ENCODE data around the gene ATG10.
"Not testable (repeated sequence)": the region's sequence is repeated elsewhere in the genome, so short reads cannot be mapped to it uniquely, and the experiment has no call there.

Gene ATG10

GRCh38 chr5:82058710-82059109, 86.9 kb downstream of the ATG10 start:
- DNase-seq, result no peak

DNA sequence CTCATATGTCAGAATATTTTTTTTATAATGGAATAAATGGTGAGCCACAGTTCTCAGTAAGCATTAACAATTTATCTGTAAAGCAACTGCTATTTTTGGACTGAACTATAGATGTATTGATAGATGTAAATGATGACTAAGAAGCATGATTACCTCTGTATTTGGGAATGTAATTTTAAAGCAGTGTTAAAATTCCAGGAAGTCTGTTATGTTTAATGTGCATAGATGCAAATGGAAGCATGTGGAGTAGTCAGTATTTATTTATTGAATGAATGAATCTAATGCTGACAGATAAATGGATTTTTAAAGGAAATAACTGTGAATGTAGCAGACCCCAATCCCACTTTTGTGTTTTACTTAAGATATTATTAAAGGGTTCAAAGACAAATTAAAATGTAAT, 95.0 kb downstream of the ATG10 start:
- no peak for DNase-seq

GRCh38 chr5:82068042-82068441, 96.2 kb downstream of the ATG10 start:
- not testable (repeated sequence) for DNase-seq

DNA sequence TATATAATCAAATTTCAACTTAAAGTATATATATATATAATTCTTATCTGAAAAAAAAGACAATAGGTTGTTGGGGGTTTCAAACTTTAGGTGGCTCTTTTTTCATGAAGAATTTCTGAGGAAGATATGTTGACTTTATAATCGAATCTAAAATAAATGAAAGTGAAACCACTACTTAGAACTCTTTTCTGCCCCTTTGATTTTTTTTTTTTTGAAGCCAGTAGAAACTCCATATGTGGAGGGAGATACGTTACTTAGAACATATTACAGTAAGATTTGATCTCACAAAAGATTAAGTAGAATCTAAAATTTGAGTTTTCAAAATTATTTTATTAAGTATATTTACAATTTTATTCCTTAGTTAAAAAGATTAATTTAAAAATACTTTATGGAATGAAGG, 96.9 kb downstream of the ATG10 start:
- no peak for DNase-seq

GRCh38 chr5:82072138-82072537, 100.3 kb downstream of the ATG10 start:
- DNase-seq, result no peak

DNA sequence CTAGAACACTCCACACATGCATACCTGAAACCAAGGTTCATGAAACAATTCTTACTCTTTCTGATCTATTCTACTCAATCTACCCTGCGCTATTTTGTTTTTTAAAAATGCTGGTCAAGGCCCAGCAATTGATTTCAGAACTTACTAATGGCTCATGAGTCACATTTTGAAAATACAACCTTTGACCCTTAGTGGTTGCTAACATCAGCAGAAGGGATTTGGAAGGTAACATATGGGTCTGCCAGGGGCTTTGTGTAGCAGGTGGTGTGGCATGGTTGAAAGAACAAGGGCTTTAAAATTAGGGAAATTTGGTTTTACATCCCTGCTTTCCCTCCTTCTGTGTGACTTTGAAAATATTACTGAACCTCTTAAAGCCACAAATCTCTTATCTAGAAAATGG, 101.4 kb downstream of the ATG10 start:
- DNase-seq, result no peak

DNA sequence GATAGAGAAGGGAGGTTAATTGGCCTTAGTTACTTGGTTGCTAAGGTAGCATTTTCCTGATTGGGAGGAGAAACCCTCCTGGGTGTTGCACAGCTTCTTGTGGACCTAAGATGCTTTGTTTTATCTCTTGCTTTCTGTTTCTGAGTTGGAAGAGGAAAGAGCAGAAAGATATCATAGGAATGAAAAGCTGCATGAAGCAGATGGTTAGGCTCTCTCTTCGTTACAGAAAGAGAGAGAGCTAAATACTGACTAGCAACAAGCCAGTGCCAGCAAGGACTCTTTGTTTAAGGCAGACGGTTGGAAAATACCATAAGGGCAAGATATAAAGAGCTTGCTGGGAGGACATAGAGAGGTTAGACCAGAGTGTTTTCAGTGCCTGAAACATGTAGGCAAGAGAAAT, 103.1 kb downstream of the ATG10 start:
- DNase-seq, result no peak

- no peak for DNase-seq
Measured at GRCh38 chr5:82077496-82077895, 105.7 kb downstream of the ATG10 start.

GRCh38 chr5:82091617-82092016, 119.8 kb downstream of the ATG10 start:
- DNase-seq, result no peak

DNA sequence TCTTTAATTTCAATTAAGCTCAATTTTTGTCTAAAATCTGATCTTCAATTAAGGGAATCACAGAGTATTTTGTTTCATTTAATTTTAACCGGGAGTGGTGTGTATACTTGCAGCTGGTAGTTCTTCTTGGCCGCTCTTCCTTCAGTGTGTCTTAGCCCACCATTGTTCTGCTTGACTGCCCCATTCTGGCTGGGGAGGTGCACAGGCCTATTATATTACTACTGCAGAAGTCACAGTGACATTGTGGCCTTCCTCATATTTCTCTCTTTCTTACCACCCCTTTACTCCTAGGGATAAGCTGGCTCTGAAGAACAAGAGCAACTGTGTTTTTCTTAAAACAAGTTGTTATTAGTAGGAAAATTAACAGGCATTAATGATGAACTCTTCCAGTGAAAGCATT, 123.7 kb downstream of the ATG10 start:
- DNase-seq, result no peak

DNA sequence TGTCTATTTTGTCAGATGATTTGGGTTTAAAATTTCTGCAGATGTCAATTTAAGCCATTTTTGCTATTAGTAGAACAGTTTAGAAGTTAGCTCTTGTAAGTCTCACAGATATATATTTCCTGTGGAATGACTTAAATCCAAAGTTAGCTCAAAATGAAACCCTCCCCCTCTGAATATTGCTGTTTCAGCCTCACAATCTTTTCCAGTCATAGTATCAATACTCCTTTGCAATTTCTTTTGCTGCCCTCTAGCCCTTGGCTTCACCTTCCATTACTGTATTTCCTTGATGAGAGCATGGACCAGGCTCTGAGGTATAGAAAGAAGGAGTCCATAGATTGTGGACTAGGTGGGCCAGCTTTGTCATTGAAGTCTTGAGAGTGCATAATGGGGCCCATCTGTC, 124.4 kb downstream of the ATG10 start:
- DNase-seq, result no peak

GRCh38 chr5:82100303-82101077, 128.7 kb downstream of the ATG10 start:
- no peak for DNase-seq

- no peak for DNase-seq
Measured at GRCh38 chr5:82104872-82105271, 133.0 kb downstream of the ATG10 start.

GRCh38 chr5:82105457-82105856, 133.6 kb downstream of the ATG10 start:
- no peak for DNase-seq

GRCh38 chr5:82106207-82106606, 134.4 kb downstream of the ATG10 start:
- DNase-seq, result no peak

DNA sequence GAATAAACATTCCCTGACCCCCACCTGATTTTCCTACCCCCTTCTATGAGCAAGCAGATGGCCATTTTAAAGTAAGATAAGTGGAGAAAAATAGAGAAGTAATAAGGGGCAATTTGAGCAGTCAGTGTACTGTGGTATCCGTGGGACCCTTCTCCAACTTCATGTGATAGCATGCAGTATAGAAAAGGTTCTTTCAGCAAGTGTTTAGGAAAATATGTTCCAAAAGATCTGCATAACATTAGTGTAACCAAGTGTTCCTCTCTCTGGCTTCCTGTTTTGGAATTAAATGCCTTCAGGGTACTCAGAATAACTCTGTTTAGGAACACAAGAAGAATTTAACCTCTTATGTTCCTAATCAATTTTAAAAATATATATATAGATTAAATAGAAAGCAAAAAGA, 134.9 kb downstream of the ATG10 start:
- DNase-seq, result no peak

- DNase-seq, result no peak
Measured at GRCh38 chr5:82107267-82107666, 135.4 kb downstream of the ATG10 start.

GRCh38 chr5:82109013-82109412, 137.2 kb downstream of the ATG10 start:
- DNase-seq, result no peak

- not testable (repeated sequence) for DNase-seq
Measured at GRCh38 chr5:82109915-82110314, 138.1 kb downstream of the ATG10 start.

- no peak for DNase-seq
Measured at GRCh38 chr5:82111191-82111590, 139.4 kb downstream of the ATG10 start.

DNA sequence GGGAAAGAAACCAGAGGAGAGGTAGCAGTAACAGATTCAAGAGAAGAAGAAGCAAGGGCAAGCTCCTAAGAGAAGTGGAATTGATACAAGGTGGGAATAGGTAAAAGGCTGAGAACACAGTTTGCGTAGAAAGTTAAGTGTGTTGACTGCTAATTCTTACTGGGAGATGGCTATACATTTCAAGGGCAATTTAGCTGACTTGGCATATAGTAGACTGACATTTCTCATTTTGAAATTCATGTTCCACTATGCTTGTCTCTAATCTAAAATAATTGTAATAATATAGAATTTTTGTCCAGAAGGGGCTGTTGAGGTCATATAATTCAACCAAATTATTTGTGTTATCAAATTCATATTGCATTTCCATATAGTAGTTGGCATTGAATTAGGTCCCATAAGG, 144.0 kb downstream of the ATG10 start:
- DNase-seq, result no peak

- no peak for DNase-seq
Measured at GRCh38 chr5:82119889-82120288, 148.1 kb downstream of the ATG10 start.

GRCh38 chr5:82129723-82130285, 158.0 kb downstream of the ATG10 start:
- DNase-seq, result no peak

DNA sequence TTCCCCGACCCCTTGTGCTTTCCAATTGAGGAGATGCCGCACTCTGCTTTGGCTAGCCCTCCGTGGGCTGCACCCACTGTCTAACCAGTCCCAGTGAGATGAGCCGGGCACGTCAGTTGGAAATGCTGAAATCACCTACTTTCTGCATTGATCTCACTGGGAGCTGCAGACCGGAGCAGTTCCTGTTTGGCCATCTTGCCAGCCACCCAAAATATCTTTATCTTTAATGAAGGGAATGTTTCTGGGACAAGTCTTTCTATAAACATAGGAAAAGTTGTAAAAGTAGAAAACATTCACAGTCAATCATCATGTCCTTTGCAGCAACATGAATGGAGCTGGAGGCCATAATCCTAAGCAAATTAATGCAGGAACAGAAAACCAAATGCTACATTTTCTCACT, 158.8 kb downstream of the ATG10 start:
- DNase-seq, result no peak

- DNase-seq, result no peak
Measured at GRCh38 chr5:82137205-82137604, 165.4 kb downstream of the ATG10 start.
